Gastrocnemius medialis (tissue), 4 donors: ENCODE data around the gene SLC4A2.

ENCODE experiments used
- CTCF ChIP-seq, 5 experiments: fragments of 450-650 bp in 3 of 5; fragments of 200-600 bp in 2 of 5; sonication (generic) in 2 of 5; IDR thresholded peaks in 4 of 5; conservative IDR thresholded peaks in 1 of 5; 1 replicate in 4 of 5; 2 replicates in 1 of 5; pipeline ENCODE4 v1.5.1; 2016 to 2019; ENCODE audit warnings: antibody characterized with exemption in 5 of 5, mild to moderate bottlenecking in 3 of 5, moderate library complexity in 3 of 5
- POLR2A ChIP-seq, 2 donors: fragments of 450-650 bp; IDR thresholded peaks; one replicate each; pipeline ENCODE4 v1.6.1; 2017; ENCODE audit warnings: antibody characterized with exemption in 2 of 2, mild to moderate bottlenecking in 2 of 2, moderate library complexity in 2 of 2

- TF ChIP-seq CTCF (IDR thresholded peaks at IDR 0.05 in 4 of 5, conservative IDR thresholded peaks at IDR 0.05 in 1 of 5), result peak in 1 of 5 experiments; percentile 1
- TF ChIP-seq POLR2A (IDR thresholded peaks at IDR 0.05), result no peak
These were observed 675 bp downstream of the SLC4A2 start for GRCh38 chr7:151060113-151060415.
